GM19463 (cell line): ENCODE measurements around the gene TLE2.
"Not testable (repeated sequence)": the region's sequence is repeated elsewhere in the genome, so short reads cannot be mapped to it uniquely, and the experiment has no call there.

Experiments
- ATAC-seq: cut with Tn5 transposase; IDR thresholded peaks from one replicate; pipeline ENCODE4 v1.9.1; 2021; ENCODE audit warnings: mild to moderate bottlenecking, moderate library complexity; ENCODE audit not compliant: unreplicated experiment

The TLE2 gene

DNA sequence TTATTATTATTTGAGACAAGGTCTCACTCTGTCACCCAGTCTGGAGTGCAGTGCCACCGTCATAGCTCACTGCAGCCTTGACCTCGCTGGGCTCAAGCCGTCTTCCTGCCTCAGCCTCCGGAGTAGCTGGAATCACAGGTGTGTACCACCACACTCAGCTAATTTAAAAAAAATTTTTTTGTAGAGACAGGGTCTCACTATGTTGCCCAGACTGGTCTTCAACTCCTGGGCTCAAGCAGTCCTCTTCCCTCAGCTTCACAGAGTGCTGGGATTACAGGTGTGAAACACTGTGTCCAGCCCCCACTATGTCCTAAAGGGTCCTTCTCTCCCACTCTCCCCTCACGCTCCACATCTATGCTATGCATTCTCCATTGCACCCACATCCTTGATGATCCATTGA lies 9.1 kb upstream of the TLE2 start:
- no peak for ATAC-seq

DNA sequence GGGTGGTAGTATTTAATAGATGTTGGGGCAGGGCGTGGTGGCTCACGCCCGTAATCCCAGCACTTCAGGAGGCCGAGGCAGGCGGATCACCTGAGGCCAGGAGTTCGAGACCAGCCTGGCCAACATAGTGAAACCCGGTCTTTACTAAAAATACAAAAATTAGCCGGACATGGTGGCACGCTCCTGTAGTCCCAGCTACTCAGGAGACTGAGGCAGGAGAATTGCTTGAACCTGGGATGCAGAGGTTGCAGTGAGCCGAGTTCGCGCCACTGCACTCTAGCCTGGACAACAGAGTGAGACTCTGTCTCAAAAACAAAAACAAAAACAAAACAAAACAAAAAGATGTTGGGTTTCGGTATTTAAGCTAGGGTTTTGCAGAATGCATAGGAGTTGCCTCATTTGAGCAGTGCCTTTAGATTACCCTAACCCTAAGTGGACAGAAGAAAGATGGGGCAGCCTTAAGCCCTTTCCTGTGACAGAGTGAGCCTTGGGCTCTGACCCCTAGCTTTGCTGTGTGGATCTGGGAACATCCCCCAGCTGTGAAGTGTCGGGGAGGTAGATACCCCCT lies 8.0 kb upstream of the TLE2 start:
- not testable (repeated sequence) for ATAC-seq

DNA sequence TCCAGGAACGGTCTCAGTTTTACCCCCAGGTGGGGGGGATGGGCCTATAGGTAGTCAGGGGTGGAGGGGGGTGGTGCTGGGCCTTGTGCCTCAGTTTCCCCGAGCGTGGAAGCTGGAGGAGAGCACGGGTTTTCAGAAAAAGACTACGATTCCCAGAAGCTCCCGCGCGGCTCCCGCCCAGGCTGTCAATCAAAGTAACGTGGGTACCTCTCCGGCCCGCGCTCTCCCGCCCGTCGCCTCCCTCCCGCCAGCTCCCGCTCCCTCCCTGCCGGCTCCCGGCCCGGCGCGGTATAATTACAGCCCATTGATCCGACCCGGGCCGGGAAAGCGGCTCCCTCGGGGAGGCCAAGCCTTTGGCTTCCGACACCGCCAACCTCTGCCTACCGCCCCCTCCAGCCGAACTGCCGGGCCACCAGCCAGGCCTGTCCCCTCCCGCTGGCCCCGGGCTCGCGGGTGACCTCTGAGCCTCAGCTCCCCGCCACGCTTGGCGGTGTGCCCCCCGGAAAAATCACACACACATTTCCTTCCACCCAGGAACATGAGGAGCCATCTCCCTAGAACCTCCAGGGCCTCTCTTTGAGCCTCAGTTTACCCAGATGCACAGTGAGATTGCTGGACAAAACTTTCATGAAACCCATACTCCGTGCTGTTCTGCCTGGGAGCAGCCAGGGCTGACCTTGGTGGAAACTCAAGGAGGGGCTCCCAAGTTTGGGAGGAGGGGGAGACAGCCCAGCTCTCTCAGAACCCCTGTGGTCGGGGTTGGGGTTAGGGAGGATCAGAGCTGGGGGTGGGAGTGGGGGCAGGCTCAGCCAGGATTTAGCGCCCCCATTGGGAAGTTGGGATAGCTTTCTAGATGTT lies 7.3 kb upstream of the TLE2 start:
- ATAC-seq = no peak

DNA sequence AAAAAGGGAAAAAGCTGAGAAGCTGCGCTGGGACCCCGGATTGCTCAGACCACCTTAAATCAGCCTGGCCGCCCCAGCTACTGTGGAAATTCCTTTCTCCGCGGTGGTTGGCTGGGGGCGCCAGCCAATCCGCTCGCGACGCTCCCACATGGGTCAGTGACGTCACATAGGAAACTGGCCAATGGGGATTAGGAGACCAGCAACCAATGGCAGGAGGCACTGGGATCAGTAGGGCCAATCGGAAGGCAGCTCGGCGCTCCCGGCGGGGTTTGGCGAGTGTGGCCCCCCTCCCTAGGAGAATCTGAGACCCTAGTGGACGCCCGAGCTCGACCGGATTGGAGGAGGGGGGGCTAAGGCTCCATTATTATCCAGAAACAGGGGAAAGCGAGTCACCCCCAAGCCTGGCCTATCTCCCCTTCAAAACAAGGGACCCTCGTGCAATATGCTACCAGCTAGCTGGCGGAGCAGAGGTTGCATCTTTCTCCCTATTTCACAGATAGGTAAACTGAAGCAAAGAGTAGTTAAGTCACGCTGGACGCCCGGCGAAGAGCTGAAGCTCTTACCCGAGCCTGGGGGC lies 6.5 kb upstream of the TLE2 start:
- ATAC-seq = peak; percentile 93

DNA sequence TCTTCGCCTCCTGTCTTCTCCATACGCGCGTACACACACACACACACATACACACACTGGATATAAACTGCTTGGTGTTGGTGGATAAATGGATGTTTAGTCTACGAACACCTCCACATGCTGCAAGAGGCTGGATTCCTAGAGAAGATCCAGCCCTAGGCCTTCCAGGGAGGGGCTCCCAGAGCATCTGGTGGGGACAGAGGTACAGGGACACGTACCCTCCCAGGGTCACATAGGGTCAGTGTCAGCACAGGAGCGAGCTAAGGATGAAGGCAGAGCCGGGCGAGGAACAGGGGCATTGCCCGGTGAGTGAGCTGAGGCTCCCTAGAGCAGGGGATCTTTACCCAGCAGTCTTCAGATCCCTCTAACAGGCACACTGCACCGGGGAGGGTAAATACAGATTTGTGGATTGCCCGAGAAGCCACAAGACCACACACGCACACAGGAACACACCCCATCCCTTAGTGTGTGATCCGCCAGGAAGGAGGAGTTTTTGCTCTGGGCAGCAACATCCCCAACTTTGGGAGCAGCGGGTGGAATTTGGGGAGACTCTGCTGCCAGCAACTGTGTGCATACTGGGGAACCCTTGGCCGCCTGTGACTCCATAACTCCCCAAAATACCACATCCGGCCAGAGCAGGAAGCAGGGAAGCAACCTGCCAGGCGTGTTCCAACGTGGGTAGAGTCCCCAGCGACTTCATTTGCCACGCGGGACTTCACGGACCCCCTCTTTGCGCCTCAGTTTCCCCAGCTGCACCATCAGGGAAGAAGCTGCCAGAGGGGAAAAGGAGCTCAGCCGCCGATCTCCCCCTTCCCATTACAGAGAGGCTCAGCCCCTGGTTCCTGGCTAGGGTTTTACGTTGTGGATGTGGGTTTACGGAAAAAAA lies 5.8 kb upstream of the TLE2 start:
- ATAC-seq = no peak

DNA sequence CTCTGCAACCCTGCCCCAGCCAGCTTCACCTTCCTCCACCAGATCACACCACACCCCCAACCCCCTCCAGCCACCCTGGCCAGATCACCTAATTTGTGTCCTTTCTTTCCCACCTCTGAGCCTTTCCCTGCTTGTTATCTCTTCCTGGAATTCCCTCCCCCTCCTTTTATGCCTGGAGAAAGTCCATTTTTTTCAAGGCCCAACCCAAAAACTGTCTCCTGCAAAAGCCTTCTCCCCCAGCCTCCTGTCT lies 5.3 kb upstream of the TLE2 start:
- no peak for ATAC-seq

DNA sequence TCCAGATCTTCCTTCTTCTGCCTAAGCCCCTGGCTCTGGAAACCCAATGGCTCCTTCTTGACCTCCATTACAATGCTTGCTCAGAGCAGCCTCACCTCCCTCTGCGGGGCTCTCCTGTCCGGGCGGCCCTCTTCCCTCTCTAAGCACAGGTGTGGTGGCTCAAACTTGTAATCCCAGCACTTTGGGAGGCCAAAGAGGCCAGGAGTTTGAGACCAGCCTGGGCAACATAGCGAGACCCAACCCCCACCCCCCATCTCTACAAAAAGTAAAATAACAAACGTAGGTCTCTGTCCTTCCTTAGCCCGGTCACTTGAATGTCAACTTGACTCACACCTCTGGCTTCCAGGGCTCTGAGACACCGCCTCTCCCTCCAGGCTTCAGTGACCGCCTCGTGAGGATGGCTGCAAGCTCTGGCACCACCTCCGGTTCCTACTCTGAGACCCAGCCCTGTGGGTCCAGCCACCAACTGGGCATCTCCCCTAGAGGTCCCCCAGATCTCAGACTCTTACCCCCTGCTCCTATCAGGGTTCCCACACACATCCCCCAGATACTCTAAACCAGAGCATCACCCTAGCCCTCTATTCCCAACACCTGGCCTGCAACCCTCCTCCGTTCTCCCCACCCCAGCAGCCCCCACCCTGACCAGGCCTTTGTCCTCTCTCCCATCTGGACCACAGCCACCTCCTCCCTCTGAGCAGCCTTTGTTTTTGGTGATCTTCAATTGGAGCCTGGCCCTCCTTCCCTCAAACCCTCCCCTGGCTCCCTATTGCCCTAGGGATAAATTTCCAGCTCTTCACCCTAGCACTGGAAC lies 4.7 kb upstream of the TLE2 start:
- ATAC-seq = no peak

DNA sequence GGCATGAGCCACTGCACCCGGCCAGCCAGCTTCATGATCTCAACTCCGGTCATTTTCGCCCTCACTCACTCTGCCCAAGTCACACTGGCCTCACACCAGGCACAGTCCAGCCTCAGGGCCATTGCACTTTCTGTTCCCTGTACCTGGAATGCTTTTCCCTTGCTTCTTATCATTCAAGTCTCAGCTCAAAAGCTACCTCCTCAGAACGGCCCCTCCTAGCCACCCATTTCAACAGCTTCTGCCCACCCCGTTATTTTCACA lies 2.5 kb upstream of the TLE2 start:
- no peak for ATAC-seq

DNA sequence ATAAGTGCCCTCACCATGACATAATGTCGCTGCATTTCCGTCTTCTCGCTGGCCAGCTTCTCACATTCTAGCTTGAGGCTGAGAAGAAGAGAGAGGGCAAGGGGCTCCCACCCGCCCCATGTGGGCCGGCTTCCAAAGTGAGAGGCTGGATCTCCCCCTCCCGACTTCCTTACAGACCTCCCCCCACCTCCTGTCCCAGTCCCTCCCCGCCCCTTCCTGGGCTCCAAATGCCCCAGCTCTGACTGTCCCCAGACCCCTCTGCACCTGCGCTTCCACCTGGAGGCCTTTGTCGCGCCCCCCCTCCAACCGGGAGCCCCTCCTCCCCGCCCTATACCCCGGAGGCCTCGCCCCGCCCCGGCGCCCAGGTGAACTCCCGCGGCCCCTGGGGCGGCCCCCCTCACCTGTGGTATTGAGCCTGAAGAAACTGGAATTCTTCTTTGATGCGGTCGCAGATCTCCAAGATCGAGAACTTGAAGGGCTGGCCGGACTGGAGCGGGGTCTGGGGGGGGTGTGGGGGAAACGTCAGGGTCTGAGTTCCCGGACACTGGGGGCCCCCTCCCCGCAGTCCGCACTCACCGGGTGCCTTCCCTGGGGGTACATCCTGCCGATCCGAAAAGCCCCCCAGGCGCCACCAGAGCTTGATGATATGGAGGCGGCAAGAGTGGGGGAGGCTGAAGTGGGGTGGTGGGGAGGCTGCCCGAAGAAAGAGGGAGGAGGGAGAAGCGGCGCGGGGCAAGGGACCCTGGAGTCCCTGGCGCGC lies 595 bp downstream of the TLE2 start:
- ATAC-seq = no peak

DNA sequence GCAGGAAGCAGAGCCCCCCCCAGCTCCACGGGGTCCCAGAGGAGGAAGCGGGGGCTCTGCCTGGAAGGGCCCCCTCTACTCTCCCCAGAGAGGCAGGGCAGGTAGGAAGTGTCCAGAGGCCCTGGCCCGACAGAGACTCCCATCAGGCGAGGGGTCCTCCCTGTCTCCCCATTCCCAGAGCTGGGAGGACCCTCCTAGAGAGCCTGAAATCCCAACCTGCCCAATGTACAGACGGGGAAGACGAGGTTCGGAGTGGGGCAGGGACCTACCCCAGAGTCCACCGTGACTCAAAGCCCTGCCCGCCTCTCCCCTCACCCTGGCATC lies 1.1 kb downstream of the TLE2 start:
- ATAC-seq = no peak

DNA sequence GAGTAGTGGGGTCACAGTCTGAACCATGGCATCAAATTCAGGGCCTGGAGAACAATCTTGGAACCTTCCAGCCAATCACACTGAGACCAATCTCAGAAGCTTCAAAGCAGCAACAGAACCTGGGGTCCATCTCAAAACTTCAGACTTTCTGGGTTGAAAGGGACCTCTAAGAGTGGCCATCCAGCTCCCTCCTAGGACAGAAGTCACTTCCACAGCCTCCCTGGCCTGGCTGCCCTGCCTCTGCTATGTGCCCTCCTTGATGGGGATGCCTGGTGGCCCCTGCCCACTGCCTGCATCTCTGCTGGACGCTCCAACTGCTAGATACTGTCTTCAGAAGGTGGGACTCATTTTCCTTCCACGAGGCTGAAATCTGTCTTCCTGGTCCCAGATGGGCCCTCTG lies 1.8 kb downstream of the TLE2 start:
- no peak for ATAC-seq

DNA sequence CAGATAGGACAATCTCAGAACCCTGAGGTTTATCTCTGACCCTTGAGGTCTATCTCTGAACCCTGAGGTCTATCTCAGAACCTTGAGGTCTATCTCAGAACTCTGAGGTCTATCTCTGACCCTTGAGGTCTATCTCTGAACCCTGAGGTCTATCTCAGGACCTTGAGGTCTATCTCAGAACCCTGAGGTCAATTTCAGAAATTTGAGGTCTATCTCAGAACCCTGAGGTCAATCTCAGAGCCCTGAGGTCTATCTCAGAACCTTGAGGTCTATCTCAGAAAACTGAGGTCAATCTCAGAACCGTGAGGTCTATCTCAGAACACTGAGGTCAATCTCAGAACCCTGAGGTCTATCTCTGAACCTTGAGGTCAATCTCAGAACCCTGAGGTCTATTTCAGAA lies 2.3 kb downstream of the TLE2 start:
- ATAC-seq = no peak

DNA sequence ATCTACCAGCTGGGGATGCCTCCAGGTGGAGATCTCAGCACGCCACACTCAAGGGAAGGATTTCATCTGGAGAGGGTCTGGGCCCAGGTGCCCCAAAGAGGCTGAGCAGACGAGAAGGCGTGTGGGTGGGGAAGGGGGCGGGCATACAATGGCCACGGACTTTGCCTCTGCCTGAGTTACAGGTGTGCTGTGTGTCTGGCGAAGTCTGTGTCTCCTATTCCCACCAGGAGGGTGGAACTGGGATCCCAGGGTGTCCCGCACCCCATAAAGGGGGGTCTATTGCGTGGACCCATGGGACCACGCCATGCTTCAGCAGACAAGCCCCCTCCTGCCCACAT lies 3.6 kb downstream of the TLE2 start:
- ATAC-seq = no peak

DNA sequence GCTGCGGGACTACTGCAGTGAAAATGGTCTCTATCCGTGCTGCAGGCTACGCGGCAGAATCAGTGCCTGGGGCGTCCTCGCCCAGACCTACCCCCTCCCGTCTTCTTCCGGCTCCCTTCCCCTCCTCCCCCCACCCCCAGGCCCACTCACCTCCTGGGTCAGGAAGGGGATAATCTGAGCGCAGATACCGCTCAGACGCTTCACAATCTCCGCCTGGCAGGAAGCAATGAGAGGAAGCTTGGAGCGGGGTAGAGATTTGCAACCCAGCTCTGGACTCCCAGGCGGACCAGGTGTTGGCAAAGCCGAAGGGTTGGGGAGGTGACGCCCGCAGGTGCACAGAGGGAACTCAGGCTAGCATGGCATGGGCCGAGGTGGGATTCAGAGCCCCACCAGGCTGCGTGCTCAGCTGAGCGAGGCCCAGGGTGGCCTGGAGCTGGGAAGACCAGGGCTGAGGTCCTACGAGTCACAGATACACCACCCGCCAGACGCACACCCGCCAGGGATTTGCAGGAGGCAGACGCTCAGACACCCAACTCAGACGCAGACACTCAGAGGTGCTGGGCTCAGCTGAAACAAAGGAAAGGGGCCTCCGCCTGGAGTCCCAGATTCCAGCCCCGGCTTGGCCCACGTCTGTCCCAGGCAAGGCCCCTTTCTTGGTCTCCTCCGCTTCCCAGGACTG lies 4.1 kb downstream of the TLE2 start:
- ATAC-seq = no peak

DNA sequence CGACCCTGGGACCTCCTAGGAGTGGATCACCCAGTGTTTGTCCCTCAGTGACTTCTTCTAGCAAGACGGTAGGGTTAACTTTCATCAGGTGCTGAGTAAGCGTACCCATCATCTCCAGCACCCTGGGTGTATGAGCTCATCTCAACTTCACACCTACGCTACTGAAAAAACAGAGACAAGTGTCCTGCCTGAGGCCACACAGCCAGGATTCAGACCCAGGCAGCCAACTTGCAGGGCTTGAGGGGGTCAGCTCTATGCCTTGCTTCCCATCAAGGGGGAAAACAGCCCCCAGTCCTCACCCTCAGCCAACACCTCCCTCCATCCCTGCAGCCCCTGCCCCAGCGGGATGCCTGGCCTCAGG lies 4.6 kb downstream of the TLE2 start:
- ATAC-seq = no peak

DNA sequence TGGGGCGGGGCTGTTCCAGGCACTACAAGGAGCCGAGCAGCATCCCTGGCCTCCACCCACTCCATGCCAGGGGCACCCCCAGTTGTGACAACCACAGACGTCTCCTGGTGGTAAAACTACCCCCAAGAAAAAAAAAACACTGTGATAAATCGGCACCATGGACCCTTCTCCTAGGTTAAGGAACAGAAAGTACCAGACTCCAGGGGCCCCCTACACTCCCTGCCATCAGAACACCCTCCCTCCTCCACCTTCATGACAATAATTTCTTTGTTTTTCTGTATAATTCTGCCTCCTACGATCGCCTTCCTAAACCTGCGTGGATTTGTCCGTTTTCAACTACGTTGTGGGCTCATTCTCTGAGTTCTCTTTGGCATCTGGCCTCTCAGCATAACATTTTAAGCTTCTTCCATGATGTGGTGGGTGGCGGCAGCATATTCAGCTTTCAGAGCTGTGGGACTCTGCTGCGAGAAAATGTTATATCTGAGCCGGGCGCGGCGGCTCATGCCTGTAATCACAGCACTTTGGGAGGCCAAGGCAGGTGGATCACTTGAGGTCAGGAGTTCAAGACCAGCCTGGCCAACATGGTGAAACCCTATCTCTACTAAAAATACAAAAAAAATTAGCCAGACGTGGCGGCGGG lies 8.6 kb downstream of the TLE2 start:
- ATAC-seq = no peak

DNA sequence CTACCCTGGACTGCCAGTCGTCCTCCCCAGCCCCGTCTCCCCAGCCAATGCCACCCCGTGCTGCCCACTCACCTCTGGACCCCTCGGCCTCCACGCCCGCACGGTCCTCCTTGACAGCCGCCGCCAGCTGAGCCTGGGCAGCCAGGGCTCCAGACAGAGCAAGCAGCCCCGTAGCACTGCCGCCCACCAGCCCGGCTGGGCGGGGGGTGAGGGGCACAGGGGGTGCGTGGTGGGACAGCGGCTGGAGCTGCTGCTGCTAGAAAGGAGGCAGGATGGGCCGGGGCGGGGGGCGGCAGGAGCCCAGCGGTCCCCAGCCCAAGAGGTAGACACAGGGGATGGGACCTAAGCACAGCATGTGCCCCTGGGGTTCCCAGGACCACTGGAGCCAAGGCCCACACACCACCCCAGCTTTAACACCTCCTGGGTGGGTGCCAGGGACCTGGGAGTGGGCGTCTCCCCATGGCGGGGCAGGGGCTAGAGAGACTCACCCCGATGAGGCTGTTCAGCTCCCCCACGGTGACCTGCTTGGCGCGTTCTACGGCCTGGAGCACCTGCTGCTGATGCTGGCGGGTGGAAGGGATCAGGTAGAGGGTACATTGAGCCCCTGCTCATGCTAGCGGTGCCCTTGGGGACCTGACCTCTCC lies 9.7 kb downstream of the TLE2 start:
- no peak for ATAC-seq

DNA sequence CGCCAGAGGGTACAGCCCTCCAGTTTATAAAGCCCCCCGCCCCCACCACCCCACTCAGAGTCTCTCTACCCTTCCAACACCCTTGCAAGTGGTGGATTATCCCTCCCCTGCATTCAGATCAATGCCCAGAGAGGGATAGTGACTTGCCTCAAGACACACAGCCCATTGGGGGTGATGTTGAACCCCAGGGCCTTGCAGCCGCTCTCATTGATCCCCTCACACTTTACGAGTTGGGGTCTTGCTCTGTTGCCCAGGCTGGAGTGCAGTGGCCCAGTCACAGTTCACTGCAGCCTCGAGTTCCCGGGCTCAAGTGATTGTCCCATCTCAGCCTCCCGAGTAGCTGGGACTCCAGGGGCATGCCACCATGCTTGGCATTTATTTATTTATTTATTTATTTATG lies 11.2 kb downstream of the TLE2 start:
- ATAC-seq = no peak
